ENCODE data around the gene ZCCHC14.
"Not testable (repeated sequence)": the region's sequence is repeated elsewhere in the genome, so short reads cannot be mapped to it uniquely, and the experiment has no call there.

ZCCHC14 gene

DNA sequence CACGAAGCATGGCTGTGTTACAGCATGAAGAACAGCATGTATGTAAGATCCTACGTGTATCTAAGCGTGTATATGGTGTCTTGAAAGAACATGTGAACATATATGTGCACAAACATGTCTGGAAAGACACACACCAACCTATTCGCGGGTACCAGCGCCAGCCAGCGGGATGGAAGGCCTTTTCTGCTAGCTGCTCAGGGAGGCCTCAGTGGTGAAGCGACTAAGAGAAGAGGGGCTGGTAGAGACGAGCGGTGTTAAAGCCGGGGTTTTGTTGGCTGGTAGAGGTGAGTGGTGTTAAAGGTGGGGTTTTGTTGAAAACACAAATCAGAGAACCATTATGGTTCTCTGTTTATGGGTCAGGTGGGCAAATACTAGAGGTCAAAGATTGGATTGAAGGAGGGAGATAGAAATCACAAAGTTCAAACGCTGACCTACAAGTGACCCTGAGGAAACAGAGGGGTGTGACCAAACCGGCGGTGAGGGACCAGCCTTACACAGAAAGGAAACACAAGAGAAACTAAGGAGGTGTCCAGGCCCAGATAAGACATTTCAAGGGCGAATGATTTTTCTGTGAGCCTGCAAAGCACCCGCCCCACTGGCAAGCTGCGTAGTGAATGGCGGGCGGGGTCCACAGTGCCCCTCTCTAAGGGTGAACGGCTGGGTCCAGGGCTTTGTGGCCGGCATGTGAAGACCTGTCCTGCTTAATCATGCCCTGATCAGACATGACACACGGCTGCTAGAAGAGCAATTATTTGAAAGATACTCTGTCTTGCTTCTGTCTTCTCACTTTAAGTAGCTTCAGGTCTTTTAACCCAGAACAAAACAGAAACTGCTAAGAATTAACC lies 8.1 kb downstream of the ZCCHC14 start:
- Mint-ChIP-seq H3K4me3 (peak overlapping the region; percentile 49), H3K27me3 (no peaks in the 10 kb centered on the region), H3K36me3 (ENCODE audit: low read depth) (peaks cover 33% of the 10 kb centered on the region), H3K27ac (peak overlapping the region; percentile 89), H3K9me3 (no peaks in the 10 kb centered on the region), H3K4me1 (ENCODE audit: low read depth) (peaks cover 78% of the 10 kb centered on the region)
- no peak for DNase-seq

GRCh38 chr16:87483481-87483880 lies 9.3 kb downstream of the ZCCHC14 start:
- H3K27ac Mint-ChIP-seq: no peak overlapping the region
- no peaks in the 10 kb centered on the region for H3K27me3 Mint-ChIP-seq
- H3K4me3 Mint-ChIP-seq: no peak overlapping the region
- peaks cover 40% of the 10 kb centered on the region for H3K36me3 Mint-ChIP-seq (ENCODE audit: low read depth)
- no peaks in the 10 kb centered on the region for H3K9me3 Mint-ChIP-seq
- peaks cover 69% of the 10 kb centered on the region for H3K4me1 Mint-ChIP-seq (ENCODE audit: low read depth)
- DNase-seq: no peak

DNA sequence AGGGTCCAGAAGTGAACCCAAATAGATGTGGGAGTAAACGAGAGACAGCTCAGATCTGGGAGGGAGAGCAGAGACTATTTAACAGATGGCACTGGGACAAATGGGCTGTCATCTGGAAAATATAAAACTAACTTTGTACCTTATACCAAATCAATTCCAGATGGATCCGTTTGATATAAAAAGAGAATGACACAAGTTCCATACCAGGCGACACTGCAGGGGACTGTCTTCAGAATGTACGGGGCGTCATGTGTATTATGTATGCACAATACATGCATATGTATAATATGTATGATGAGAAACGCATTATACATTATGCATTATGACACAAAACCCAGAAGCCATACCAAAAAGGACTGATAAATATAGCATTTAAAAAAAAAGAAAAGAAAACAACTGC lies 10.2 kb downstream of the ZCCHC14 start:
- H3K9me3 Mint-ChIP-seq, DNase-seq, H3K27me3 Mint-ChIP-seq, H3K27ac Mint-ChIP-seq, H3K4me3 Mint-ChIP-seq: not testable (repeated sequence)
- H3K36me3 Mint-ChIP-seq (ENCODE audit: low read depth): peaks cover 42% of the 10 kb centered on the region
- H3K4me1 Mint-ChIP-seq (ENCODE audit: low read depth): peaks cover 66% of the 10 kb centered on the region

DNA sequence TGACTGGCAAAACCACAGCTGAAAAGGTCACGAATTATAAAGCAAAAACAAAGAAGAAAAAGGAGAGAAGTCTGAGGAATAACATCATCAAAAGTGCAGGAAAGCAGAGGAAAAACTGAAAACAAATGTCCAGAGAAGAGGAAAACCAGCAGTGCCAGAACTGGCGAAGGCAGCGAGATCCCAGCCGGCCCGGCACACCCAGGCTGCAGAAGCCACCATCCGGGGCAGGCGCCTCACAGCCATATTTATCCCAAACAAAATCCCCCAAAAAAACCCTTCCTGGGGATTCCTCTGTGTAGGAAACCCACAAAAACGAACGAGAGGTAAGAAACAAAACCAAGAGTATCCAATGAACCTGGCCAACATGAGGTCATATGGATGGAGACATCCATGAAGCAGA lies 10.6 kb downstream of the ZCCHC14 start:
- H3K4me1 Mint-ChIP-seq (ENCODE audit: low read depth): peaks cover 63% of the 10 kb centered on the region
- H3K27me3 Mint-ChIP-seq: no peaks in the 10 kb centered on the region
- no peak overlapping the region for H3K4me3 Mint-ChIP-seq
- no peak for DNase-seq
- peak overlapping the region; percentile 27 for H3K27ac Mint-ChIP-seq
- H3K36me3 Mint-ChIP-seq (ENCODE audit: low read depth): peaks cover 42% of the 10 kb centered on the region
- H3K9me3 Mint-ChIP-seq: no peaks in the 10 kb centered on the region

- Mint-ChIP-seq H3K4me1 (ENCODE audit: low read depth) (peaks cover 58% of the 10 kb centered on the region), H3K27ac (peak overlapping the region; percentile 27)
- not testable (repeated sequence) for H3K4me3 Mint-ChIP-seq
These were observed 11.1 kb downstream of the ZCCHC14 start for GRCh38 chr16:87481711-87482110.

GRCh38 chr16:87477209-87477981 lies 15.4 kb downstream of the ZCCHC14 start:
- H3K4me3 Mint-ChIP-seq, H3K27ac Mint-ChIP-seq, H3K9me3 Mint-ChIP-seq, H3K27me3 Mint-ChIP-seq, DNase-seq: not testable (repeated sequence)
- Mint-ChIP-seq H3K4me1 (ENCODE audit: low read depth) (peaks cover 40% of the 10 kb centered on the region), H3K36me3 (ENCODE audit: low read depth) (peaks cover 45% of the 10 kb centered on the region)

More at GRCh38 chr16:87481711-87482110, 11.1 kb downstream of the ZCCHC14 start:
- H3K9me3 Mint-ChIP-seq, DNase-seq, H3K27me3 Mint-ChIP-seq: not testable (repeated sequence)
- peaks cover 42% of the 10 kb centered on the region for H3K36me3 Mint-ChIP-seq (ENCODE audit: low read depth)

GRCh38 chr16:87474566-87474996 lies 18.2 kb downstream of the ZCCHC14 start:
- H3K9me3 Mint-ChIP-seq: no peaks in the 10 kb centered on the region
- no peak overlapping the region for H3K27ac Mint-ChIP-seq
- peaks cover 37% of the 10 kb centered on the region for H3K36me3 Mint-ChIP-seq (ENCODE audit: low read depth)
- no peak for DNase-seq
- H3K27me3 Mint-ChIP-seq: no peaks in the 10 kb centered on the region
- no peak overlapping the region for H3K4me3 Mint-ChIP-seq
- H3K4me1 Mint-ChIP-seq (ENCODE audit: low read depth): peaks cover 43% of the 10 kb centered on the region

- Mint-ChIP-seq H3K4me1 (ENCODE audit: low read depth) (peaks cover 42% of the 10 kb centered on the region), H3K27me3 (no peaks in the 10 kb centered on the region), H3K36me3 (ENCODE audit: low read depth) (peaks cover 34% of the 10 kb centered on the region), H3K27ac (no peak overlapping the region), H3K9me3 (no peaks in the 10 kb centered on the region), H3K4me3 (no peak overlapping the region)
- no peak for DNase-seq
These were observed 18.8 kb downstream of the ZCCHC14 start for GRCh38 chr16:87474017-87474416.

DNA sequence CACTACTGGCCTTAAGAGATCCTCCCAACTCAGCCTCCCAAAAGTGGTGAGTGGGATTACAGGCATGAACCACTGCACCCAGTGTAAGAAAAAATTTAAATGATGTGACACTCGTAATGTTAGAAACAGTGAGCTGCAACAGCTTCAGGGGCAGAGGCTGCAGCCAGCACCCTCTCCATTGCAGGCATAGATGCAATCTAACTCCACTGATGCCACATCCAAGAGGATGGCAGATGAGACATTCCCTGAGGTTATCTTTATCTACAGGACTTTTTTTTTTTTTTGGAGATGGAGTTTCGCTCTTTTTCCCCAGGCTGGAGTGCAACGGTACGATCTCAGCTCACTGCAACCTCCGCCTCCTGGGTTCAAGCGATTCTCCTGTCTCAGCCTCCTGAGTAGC lies 19.9 kb downstream of the ZCCHC14 start:
- H3K4me1 Mint-ChIP-seq (ENCODE audit: low read depth): peaks cover 42% of the 10 kb centered on the region
- H3K4me3 Mint-ChIP-seq: no peak overlapping the region
- H3K36me3 Mint-ChIP-seq (ENCODE audit: low read depth): peaks cover 29% of the 10 kb centered on the region
- H3K27ac Mint-ChIP-seq: no peak overlapping the region
- no peaks in the 10 kb centered on the region for H3K27me3 Mint-ChIP-seq
- DNase-seq: no peak
- no peaks in the 10 kb centered on the region for H3K9me3 Mint-ChIP-seq

- Mint-ChIP-seq H3K27ac (no peak overlapping the region), H3K36me3 (ENCODE audit: low read depth) (peaks cover 29% of the 10 kb centered on the region), H3K4me1 (ENCODE audit: low read depth) (peaks cover 41% of the 10 kb centered on the region), H3K4me3 (no peak overlapping the region), H3K9me3 (no peaks in the 10 kb centered on the region), H3K27me3 (no peaks in the 10 kb centered on the region)
- no peak for DNase-seq
These were observed 20.6 kb downstream of the ZCCHC14 start for GRCh38 chr16:87472142-87472778.

DNA sequence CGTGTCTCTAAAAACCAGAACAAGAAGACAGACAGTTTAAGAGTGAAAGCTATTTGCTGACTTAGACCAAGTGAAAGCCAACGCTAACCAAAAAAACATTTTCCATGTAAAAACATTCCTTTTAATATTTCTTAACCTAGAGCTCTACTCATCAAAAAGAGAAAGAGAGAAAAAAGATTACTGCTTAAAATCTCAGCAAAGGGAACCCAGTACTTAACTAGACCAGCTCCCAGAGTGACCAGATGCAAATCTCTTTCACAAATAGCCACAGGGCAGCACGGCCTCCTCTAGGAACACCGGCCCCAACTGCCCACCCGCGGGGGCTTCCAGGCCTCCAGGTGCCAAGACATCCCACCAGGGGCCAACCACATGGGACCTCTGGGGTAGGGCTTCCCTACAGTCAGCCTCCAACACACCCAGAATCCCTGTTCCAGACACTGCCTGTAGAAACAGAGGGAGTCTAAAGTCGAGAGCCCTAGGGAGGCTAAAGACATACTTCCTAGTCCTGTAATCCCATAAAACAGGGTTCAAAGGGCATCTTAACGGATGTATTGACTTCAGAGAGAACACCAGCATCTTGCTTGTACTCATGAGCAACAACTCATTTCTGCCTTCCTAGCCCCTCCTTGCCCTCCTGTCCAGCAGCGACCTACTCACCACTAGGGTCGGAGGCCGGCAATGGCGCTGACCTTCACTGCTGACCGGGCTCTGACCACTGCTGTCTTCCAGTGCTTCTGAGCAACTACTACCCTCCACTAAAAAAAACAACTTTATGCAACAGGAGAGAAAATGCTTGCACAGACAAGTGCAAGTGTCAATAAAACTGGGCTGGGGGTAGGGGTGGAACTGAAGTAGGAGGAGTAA lies 21.3 kb downstream of the ZCCHC14 start:
- Mint-ChIP-seq H3K36me3 (ENCODE audit: low read depth) (peaks cover 29% of the 10 kb centered on the region), H3K27ac (no peak overlapping the region), H3K9me3 (no peaks in the 10 kb centered on the region), H3K27me3 (no peaks in the 10 kb centered on the region), H3K4me1 (ENCODE audit: low read depth) (peaks cover 47% of the 10 kb centered on the region), H3K4me3 (no peak overlapping the region)
- no peak for DNase-seq

DNA sequence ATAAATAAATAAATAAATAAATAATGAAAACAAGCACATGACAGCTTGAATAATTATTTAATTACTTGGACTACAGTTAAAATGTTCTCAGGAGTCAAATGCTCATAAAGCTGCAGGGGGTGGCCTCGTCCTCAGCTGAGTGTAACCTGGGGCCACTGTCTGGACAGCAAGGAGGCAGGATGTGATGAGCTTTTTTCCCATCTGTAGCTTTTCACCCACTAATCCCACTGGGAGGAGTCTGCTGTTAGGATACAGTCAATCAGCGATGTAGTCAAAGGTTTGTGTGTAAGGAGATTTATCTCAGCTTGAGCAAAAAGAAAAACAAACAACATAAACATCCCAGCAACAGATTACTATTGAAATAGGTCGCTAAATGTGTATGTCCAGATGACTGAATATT lies 22.5 kb downstream of the ZCCHC14 start:
- H3K27me3 Mint-ChIP-seq: no peaks in the 10 kb centered on the region
- peaks cover 48% of the 10 kb centered on the region for H3K4me1 Mint-ChIP-seq (ENCODE audit: low read depth)
- no peaks in the 10 kb centered on the region for H3K9me3 Mint-ChIP-seq
- no peak overlapping the region for H3K4me3 Mint-ChIP-seq
- DNase-seq: no peak
- no peak overlapping the region for H3K27ac Mint-ChIP-seq
- H3K36me3 Mint-ChIP-seq (ENCODE audit: low read depth): peaks cover 19% of the 10 kb centered on the region

- Mint-ChIP-seq H3K9me3 (no peaks in the 10 kb centered on the region), H3K27ac (no peak overlapping the region), H3K4me1 (ENCODE audit: low read depth) (peaks cover 55% of the 10 kb centered on the region), H3K4me3 (no peak overlapping the region), H3K27me3 (no peaks in the 10 kb centered on the region), H3K36me3 (ENCODE audit: low read depth) (peaks cover 9% of the 10 kb centered on the region)
- DNase-seq: no peak
These were observed 23.7 kb downstream of the ZCCHC14 start for GRCh38 chr16:87469169-87469568.

- Mint-ChIP-seq H3K27ac (no peak overlapping the region), H3K4me3 (no peak overlapping the region), H3K4me1 (ENCODE audit: low read depth) (peaks cover 58% of the 10 kb centered on the region), H3K9me3 (no peaks in the 10 kb centered on the region), H3K27me3 (no peaks in the 10 kb centered on the region), H3K36me3 (ENCODE audit: low read depth) (peaks cover 6% of the 10 kb centered on the region)
- no peak for DNase-seq
These were observed 24.3 kb downstream of the ZCCHC14 start for GRCh38 chr16:87468550-87468949.

Data from activated T-cell treated with anti-CD3 and anti-CD28 coated beads, Interleukin-2, amount 50 U/mL, for 24 hours (primary cell).